Inflammatory macrophage treated with lipopolysaccharide for 1 hour (primary cell): ENCODE results near the gene NPNT.

ENCODE experiments used
- DNase-seq, 2 donors: peaks; one replicate each; pipeline ENCODE4 v3.0.0-alpha.2; 2020 to 2022

The NPNT gene

GRCh38 chr4:105972946-105973621 lies 77.8 kb downstream of the NPNT start:
- no peak for DNase-seq

- DNase-seq, result no peak
Observed at GRCh38 chr4:105976915-105977314, 81.6 kb downstream of the NPNT start.

- DNase-seq, result no peak
Observed at GRCh38 chr4:105978684-105979296, 83.5 kb downstream of the NPNT start.

- DNase-seq, result no peak
Observed at GRCh38 chr4:105979506-105979905, 84.2 kb downstream of the NPNT start.

GRCh38 chr4:105988671-105989070 lies 93.4 kb downstream of the NPNT start:
- no peak for DNase-seq

- no peak for DNase-seq
Observed at GRCh38 chr4:105989485-105990242, 94.4 kb downstream of the NPNT start.

GRCh38 chr4:105990933-105991332 lies 95.7 kb downstream of the NPNT start:
- DNase-seq, result no peak

- no peak for DNase-seq
Observed at GRCh38 chr4:105991726-105992125, 96.5 kb downstream of the NPNT start.

- DNase-seq, result no peak
Observed at GRCh38 chr4:105992641-105993305, 97.5 kb downstream of the NPNT start.

- DNase-seq, result no peak
Observed at GRCh38 chr4:105994061-105994460, 98.8 kb downstream of the NPNT start.

- no peak for DNase-seq
Observed at GRCh38 chr4:105994841-105995501, 99.7 kb downstream of the NPNT start.

- no peak for DNase-seq
Observed at GRCh38 chr4:105996845-105997244, 101.6 kb downstream of the NPNT start.

- no peak for DNase-seq
Observed at GRCh38 chr4:105998171-105999063, 103.1 kb downstream of the NPNT start.

GRCh38 chr4:106002994-106003393 lies 107.7 kb downstream of the NPNT start:
- no peak for DNase-seq

GRCh38 chr4:106010761-106011160 lies 115.5 kb downstream of the NPNT start:
- no peak for DNase-seq

- no peak for DNase-seq
Observed at GRCh38 chr4:106011387-106011786, 116.1 kb downstream of the NPNT start.

- DNase-seq, result no peak
Observed at GRCh38 chr4:106017975-106018374, 122.7 kb downstream of the NPNT start.

- DNase-seq, result no peak
Observed at GRCh38 chr4:106019771-106020170, 124.5 kb downstream of the NPNT start.
